Tibial nerve (tissue), 3 donors: ENCODE measurements around the gene GALNTL6.

ENCODE experiments used
- CTCF ChIP-seq, 5 experiments: fragments of 200-600 bp in 3 of 5; fragments of 450-650 bp in 2 of 5; sonication (generic) in 3 of 5; IDR thresholded peaks; one replicate each; pipeline ENCODE4 v1.5.1; 2016 to 2019; ENCODE audit warnings: antibody characterized with exemption in 5 of 5, mild to moderate bottlenecking in 3 of 5, moderate library complexity in 2 of 5
- POLR2A ChIP-seq, 2 donors: fragments of 450-650 bp; IDR thresholded peaks; one replicate each; pipeline ENCODE4 v1.6.1; 2017; ENCODE audit warnings: antibody characterized with exemption in 2 of 2, mild to moderate bottlenecking in 2 of 2, moderate library complexity in 2 of 2

DNA sequence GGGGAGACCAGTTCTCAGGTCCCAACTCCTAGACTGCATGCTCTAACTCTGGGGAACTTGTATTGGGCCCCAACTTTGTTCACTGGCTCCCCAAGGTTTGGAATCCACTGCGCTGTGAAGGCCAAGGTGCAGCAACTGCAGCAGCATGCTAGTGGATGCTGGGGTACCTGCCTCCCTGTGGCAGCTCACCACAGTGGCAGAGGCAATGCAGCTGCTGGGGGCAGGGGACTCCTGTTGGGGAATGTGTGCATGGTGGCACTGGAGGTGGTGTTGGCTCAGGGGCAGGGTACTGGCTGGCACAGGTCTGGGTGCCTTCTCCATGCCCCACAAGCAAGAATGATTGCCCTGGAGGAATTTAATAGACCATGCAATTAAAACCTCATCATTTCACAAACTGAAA lies 862.0 kb downstream of the GALNTL6 start:
- TF ChIP-seq CTCF (IDR thresholded peaks at IDR 0.05): no peak
- no peak for TF ChIP-seq POLR2A (IDR thresholded peaks at IDR 0.05)
